Mesothelial cell of epicardium (in vitro differentiated cells): ENCODE data around the gene PACS1. TPM values are rescaled to one million over a fixed set of nuclear protein-coding genes. Genes with fewer than 3 reads are reported as not detected.

ENCODE experiments used
- DNase-seq, 2 experiments: peaks; one replicate each; pipeline ENCODE4 v3.0.0; 2021; ENCODE audit warnings: low spot score in 2 of 2; ENCODE audit not compliant: unreplicated experiment in 2 of 2
- H3K27ac Mint-ChIP-seq: 2 replicates; pipeline ENCODE4 v1.8.0; 2021; ENCODE audit warnings: mixed read lengths
- H3K27me3 Mint-ChIP-seq: 2 replicates; pipeline ENCODE4 v1.8.0; 2021; ENCODE audit warnings: low read depth, mixed read lengths
- H3K36me3 Mint-ChIP-seq: 2 replicates; pipeline ENCODE4 v1.8.0; 2021; ENCODE audit warnings: mixed read lengths
- H3K4me1 Mint-ChIP-seq: 2 replicates; pipeline ENCODE4 v1.8.0; 2021; ENCODE audit warnings: mixed read lengths
- H3K4me3 Mint-ChIP-seq: 2 replicates; pipeline ENCODE4 v1.8.0; 2021; ENCODE audit warnings: mild to moderate bottlenecking, moderate library complexity, mixed read lengths
- H3K9me3 Mint-ChIP-seq: 2 replicates; pipeline ENCODE4 v1.8.0; 2021; ENCODE audit warnings: mixed read lengths
- CTCF ChIP-seq: fragments of 200-600 bp; sonication (generic); IDR thresholded peaks from one replicate; pipeline ENCODE4 v1.5.0; 2021; ENCODE audit warnings: antibody characterized with exemption; ENCODE audit not compliant: unreplicated experiment
- total RNA-seq: library from RNA; stranded (reverse); gene quantifications from 3 replicates; pipeline ENCODE4 v1.2.1, GENCODE V29; 2021

Gene PACS1
- total RNA-seq, 1 donor from 2014 or later, result 87.0 TPM

GRCh38 chr11:66104057-66104638, 34.1 kb downstream of the PACS1 start:
- H3K27me3 Mint-ChIP-seq, result no peaks in the 10 kb centered on the region
- H3K4me3 Mint-ChIP-seq, result no peak overlapping the region
- peaks cover 10% of the 10 kb centered on the region for H3K4me1 Mint-ChIP-seq
- no peaks in the 10 kb centered on the region for H3K9me3 Mint-ChIP-seq
- H3K27ac Mint-ChIP-seq, result no peak overlapping the region
- TF ChIP-seq CTCF, result no peak
- DNase-seq, result no peak
- H3K36me3 Mint-ChIP-seq, result no peaks in the 10 kb centered on the region

GRCh38 chr11:66106786-66107599, 36.9 kb downstream of the PACS1 start:
- Mint-ChIP-seq H3K36me3 (no peaks in the 10 kb centered on the region), H3K9me3 (no peaks in the 10 kb centered on the region), H3K4me3 (no peak overlapping the region), H3K4me1 (peaks cover 11% of the 10 kb centered on the region), H3K27ac (no peak overlapping the region), H3K27me3 (no peaks in the 10 kb centered on the region)
- TF ChIP-seq CTCF, result no peak
- no peak for DNase-seq

- no peak for DNase-seq
- Mint-ChIP-seq H3K36me3 (no peaks in the 10 kb centered on the region), H3K27ac (no peak overlapping the region), H3K4me1 (peaks cover 19% of the 10 kb centered on the region), H3K4me3 (no peak overlapping the region), H3K27me3 (no peaks in the 10 kb centered on the region), H3K9me3 (no peaks in the 10 kb centered on the region)
- no peak for TF ChIP-seq CTCF
These were observed 37.8 kb downstream of the PACS1 start for GRCh38 chr11:66107600-66108510.

GRCh38 chr11:66109294-66109693, 39.2 kb downstream of the PACS1 start:
- H3K27me3 Mint-ChIP-seq, result no peaks in the 10 kb centered on the region
- H3K36me3 Mint-ChIP-seq, result no peaks in the 10 kb centered on the region
- no peak for DNase-seq
- no peak for TF ChIP-seq CTCF
- H3K4me3 Mint-ChIP-seq, result no peak overlapping the region
- no peaks in the 10 kb centered on the region for H3K9me3 Mint-ChIP-seq
- no peak overlapping the region for H3K27ac Mint-ChIP-seq
- peaks cover 30% of the 10 kb centered on the region for H3K4me1 Mint-ChIP-seq

GRCh38 chr11:66111158-66111557, 41.1 kb downstream of the PACS1 start:
- H3K27ac Mint-ChIP-seq, result no peak overlapping the region
- no peak overlapping the region for H3K4me3 Mint-ChIP-seq
- no peak for TF ChIP-seq CTCF
- no peaks in the 10 kb centered on the region for H3K36me3 Mint-ChIP-seq
- H3K4me1 Mint-ChIP-seq, result peaks cover 42% of the 10 kb centered on the region
- no peaks in the 10 kb centered on the region for H3K27me3 Mint-ChIP-seq
- no peak for DNase-seq
- H3K9me3 Mint-ChIP-seq, result no peaks in the 10 kb centered on the region
